Lung (tissue), 12 donors: Measurements from ENCODE around the gene CDKL1. TPM values are rescaled to one million over a fixed set of nuclear protein-coding genes. Genes with fewer than 3 reads are reported as not detected.
A peak's percentile ranks its signal among the peaks of the same experiment; 100 is the strongest.

ENCODE experiments used
- ATAC-seq: fragments of 200-7000 bp; cut with Tn5 transposase; one replicate; pipeline ENCODE4 v1.9.1; 2020; ENCODE audit warnings: moderate number of reproducible peaks; ENCODE audit not compliant: insufficient read depth, low FRiP score
- DNase-seq, 3 donors: peaks; one replicate each; pipeline ENCODE4 v3.0.0-alpha.2; 2013 to 2017
- H3K27ac ChIP-seq, 2 donors: one replicate each; pipeline ENCODE4 v1.5.1; 2013; ENCODE audit warnings: mild to moderate bottlenecking in 2 of 2, moderate library complexity in 2 of 2, control low read depth in 1 of 2, inconsistent platforms in 1 of 2, low read depth in 1 of 2, low read length in 1 of 2
- H3K27me3 ChIP-seq, 3 donors: one replicate each; pipeline ENCODE4 v1.5.1; 2013; ENCODE audit warnings: low read length in 2 of 3; ENCODE audit not compliant: control insufficient read depth in 3 of 3, insufficient read depth in 3 of 3
- H3K36me3 ChIP-seq, 4 donors: one replicate each; pipeline ENCODE4 v1.5.1; 2013; ENCODE audit warnings: low read length in 4 of 4, mild to moderate bottlenecking in 1 of 4, moderate library complexity in 1 of 4; ENCODE audit not compliant: control insufficient read depth in 4 of 4, insufficient read depth in 4 of 4
- H3K4me1 ChIP-seq, 5 donors: one replicate each; pipeline ENCODE4 v1.5.1; 2013; ENCODE audit warnings: low read length in 5 of 5, mild to moderate bottlenecking in 2 of 5, moderate library complexity in 1 of 5; ENCODE audit not compliant: control insufficient read depth in 5 of 5, insufficient read depth in 5 of 5
- H3K4me3 ChIP-seq: one replicate; pipeline ENCODE4 v1.5.1; 2013; ENCODE audit warnings: mild to moderate bottlenecking, control low read depth, moderate library complexity
- H3K9ac ChIP-seq, 2 donors: one replicate each; pipeline ENCODE4 v1.5.1; 2013; ENCODE audit warnings: low read length in 2 of 2, control low read depth in 1 of 2; ENCODE audit not compliant: insufficient read depth in 1 of 2
- H3K9me3 ChIP-seq, 4 donors: one replicate each; pipeline ENCODE4 v1.5.1; 2013; ENCODE audit warnings: low read length in 3 of 4, mild to moderate bottlenecking in 1 of 4, moderate library complexity in 1 of 4; ENCODE audit not compliant: control insufficient read depth in 4 of 4, insufficient read depth in 3 of 4
- CTCF ChIP-seq: IDR thresholded peaks from 2 replicates; pipeline ENCODE4 v1.5.1; 2012; ENCODE audit warnings: mild to moderate bottlenecking; ENCODE audit errors: control extremely low read depth, extremely low read depth
- WGBS, 2 donors: extraction: QIAGEN DNeasy Blood & Tissue Kit; methylation state at CpG; one replicate each; pipeline ENCODE4 v1.1.7; 2013; 5-methylcytosine and 5-hydroxymethylcytosine counted together
- polyA plus RNA-seq, 2 donors: library from polyadenylated mRNA; stranded (reverse); fragments of 200-250 nt; gene quantifications; one replicate each; pipeline ENCODE4 v1.2.1, GENCODE V29; 2013
- total RNA-seq, 2 donors: library from RNA; depleted of rRNA in 1 of 2; stranded (reverse); fragments of >200 nt in 1 of 2; gene quantifications; one replicate each; pipeline ENCODE4 v1.2.1, GENCODE V29; 2014 to 2021
- donor health status: control.
- donor health status: control.
- donor health status: Bipolar disorder and iron deficiency.
- donor health status: healthy.
- donor health status: DM: yes; HTN: yes; CAD: no.

Gene CDKL1
- total and polyA plus RNA-seq, 4 donors = 3.8 to 28.2 (median 16.3) TPM

GRCh38 chr14:50335389-50335788 lies 61.3 kb downstream of the CDKL1 start:
- DNase-seq (peak; percentile 79 to 91 (median 89)), ATAC-seq (no peak)
- Histone ChIP-seq H3K9ac (peak overlapping the region in 1 of 2 donors; percentile 73), H3K4me1 (peaks cover 8 to 19% (median 13%) of the 10 kb centered on the region in 5 donors), H3K27me3 (no peaks in the 10 kb centered on the region), H3K9me3 (no peaks in the 10 kb centered on the region), H3K27ac (peak overlapping the region; percentile 36 to 81), H3K4me3 (no peak overlapping the region), H3K36me3 (peaks cover 0 to 14% (median 8%) of the 10 kb centered on the region in 4 donors)
- TF ChIP-seq CTCF = no peak
- WGBS, 2 donors = 39 to 54% methylated on average over 7 of the region's 7 CpGs

- TF ChIP-seq CTCF = no peak
- no peak for DNase-seq
- no peak overlapping the region for H3K9ac ChIP-seq
- H3K4me1 ChIP-seq = peaks cover 8 to 19% (median 13%) of the 10 kb centered on the region in 5 donors
- peaks cover 0 to 20% (median 8%) of the 10 kb centered on the region in 4 donors for H3K36me3 ChIP-seq
- H3K9me3 ChIP-seq = no peaks in the 10 kb centered on the region
- no peaks in the 10 kb centered on the region for H3K27me3 ChIP-seq
- ATAC-seq = no peak
- 97% methylated on average over 8 of the region's 8 CpGs for WGBS, 2 donors
- no peak overlapping the region for H3K27ac ChIP-seq
- no peak overlapping the region for H3K4me3 ChIP-seq
Measured at GRCh38 chr14:50334211-50334610, 62.5 kb downstream of the CDKL1 start.

DNA sequence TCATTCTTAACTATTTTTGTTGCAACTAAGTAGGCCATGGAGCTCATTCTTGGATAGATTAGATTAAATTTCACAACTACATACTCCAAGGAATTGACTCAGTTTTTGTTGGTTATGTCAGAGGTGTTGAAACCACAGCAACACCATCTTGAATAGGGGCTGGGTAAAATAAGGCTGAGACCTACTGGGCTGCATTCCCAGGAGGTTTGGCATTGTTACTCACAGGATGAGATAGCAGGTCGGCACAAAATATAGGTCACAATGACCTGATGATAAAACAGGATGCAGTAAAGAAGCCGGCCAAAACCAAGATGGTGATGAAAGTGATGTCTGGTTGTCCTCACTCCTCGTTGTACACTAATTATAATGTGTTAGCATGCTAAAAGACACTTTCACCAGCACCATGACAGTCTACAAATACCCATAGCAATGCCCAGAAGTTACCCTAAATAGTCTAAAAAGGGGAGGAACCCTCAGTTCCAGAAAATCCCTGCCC lies 63.6 kb downstream of the CDKL1 start:
- Histone ChIP-seq H3K9ac (no peak overlapping the region), H3K36me3 (peaks cover 4 to 23% (median 7%) of the 10 kb centered on the region in 4 donors), H3K27ac (peak overlapping the region in 1 of 2 donors; percentile 71), H3K4me1 (peaks cover 5 to 19% (median 13%) of the 10 kb centered on the region in 5 donors), H3K27me3 (no peaks in the 10 kb centered on the region), H3K4me3 (no peak overlapping the region), H3K9me3 (no peaks in the 10 kb centered on the region)
- DNase-seq (no peak), ATAC-seq (no peak)
- no peak for TF ChIP-seq CTCF
- WGBS, 2 donors = 53 to 67% methylated on average over 3 of the region's 3 CpGs

DNA sequence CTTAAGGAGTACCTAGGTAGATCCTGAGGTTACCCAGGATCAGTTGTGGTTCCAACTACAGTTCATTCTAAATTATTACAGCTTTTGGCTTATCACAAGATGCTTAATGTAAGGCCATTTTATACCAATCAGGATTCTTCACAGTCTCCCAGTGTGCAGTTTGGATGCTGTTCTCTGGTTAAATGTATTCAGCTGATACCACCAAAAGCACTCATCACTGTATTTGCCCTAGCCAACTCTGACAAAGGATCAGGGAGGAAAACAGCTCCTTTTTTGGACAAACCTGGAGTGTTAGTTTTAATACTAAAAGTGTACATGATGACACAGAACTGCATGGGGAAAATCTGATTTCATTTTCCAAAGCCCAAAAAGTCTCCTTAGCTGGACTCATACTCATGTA lies 65.1 kb downstream of the CDKL1 start:
- TF ChIP-seq CTCF = no peak
- Histone ChIP-seq H3K4me1 (peaks cover 5 to 19% (median 13%) of the 10 kb centered on the region in 5 donors), H3K36me3 (peaks cover 5 to 20% (median 6%) of the 10 kb centered on the region in 4 donors), H3K27me3 (no peaks in the 10 kb centered on the region), H3K4me3 (no peak overlapping the region), H3K27ac (no peak overlapping the region), H3K9ac (no peak overlapping the region), H3K9me3 (no peaks in the 10 kb centered on the region)
- ATAC-seq = no peak
- DNase-seq = no peak
